Heart left ventricle (tissue), 16 donors: ENCODE measurements around the gene WDR93. TPM values are rescaled to one million over a fixed set of nuclear protein-coding genes. Genes with fewer than 3 reads are reported as not detected.
A peak's percentile ranks its signal among the peaks of the same experiment; 100 is the strongest.

Experiments used
- ATAC-seq, 4 donors: fragments of 200-7000 bp; cut with Tn5 transposase; one replicate each; pipeline ENCODE4 v1.9.1; 2020 to 2022; ENCODE audit warnings: moderate library complexity in 4 of 4, mild to moderate bottlenecking in 3 of 4, moderate number of reproducible peaks in 1 of 4
- DNase-seq, 5 donors: peaks; one replicate each; pipeline ENCODE4 v3.0.0-alpha.2; 2020
- H3K27ac ChIP-seq, 12 donors: fragments of 200-600 bp; sonication (generic) in 4 of 12; one replicate each; pipeline versions ENCODE4 v1.5.0 to v1.8.0; 2016 to 2022; ENCODE audit warnings: mild to moderate bottlenecking in 2 of 12
- H3K27me3 ChIP-seq, 9 donors: fragments of 200-600 bp; sonication (generic) in 2 of 9; one replicate each; pipeline versions ENCODE4 v1.5.1 to v1.8.0; 2016 to 2022; ENCODE audit warnings: mild to moderate bottlenecking in 3 of 9
- H3K36me3 ChIP-seq, 9 donors: fragments of 200-600 bp; sonication (generic) in 2 of 9; one replicate each; pipeline versions ENCODE4 v1.5.0 to v1.8.0; 2018 to 2022; ENCODE audit warnings: mild to moderate bottlenecking in 2 of 9
- H3K4me1 ChIP-seq, 12 donors: fragments of 200-600 bp; sonication (generic) in 4 of 12; one replicate each; pipeline versions ENCODE4 v1.5.0 to v1.8.0; 2016 to 2022; ENCODE audit warnings: mild to moderate bottlenecking in 3 of 12
- H3K4me3 ChIP-seq, 12 donors: fragments of 200-600 bp; sonication (generic) in 4 of 12; one replicate each; pipeline versions ENCODE4 v1.5.0 to v1.8.0; 2017 to 2022; ENCODE audit warnings: mild to moderate bottlenecking in 9 of 12, moderate library complexity in 4 of 12
- H3K9me3 ChIP-seq, 12 donors: fragments of 200-600 bp; sonication (generic) in 4 of 12; one replicate each; pipeline versions ENCODE4 v1.5.0 to v1.8.0; 2016 to 2022; ENCODE audit warnings: mild to moderate bottlenecking in 1 of 12
- CTCF ChIP-seq, 12 donors: fragments of 200-600 bp; sonication (generic) in 4 of 12; IDR thresholded peaks; one replicate each; pipeline versions ENCODE4 v1.5.0 to v1.8.0; 2018 to 2022; ENCODE audit warnings: antibody characterized with exemption in 12 of 12, mild to moderate bottlenecking in 5 of 12
- POLR2A ChIP-seq, 2 donors: fragments of 450-650 bp; IDR thresholded peaks; one replicate each; pipeline ENCODE4 v1.6.1; 2017; ENCODE audit warnings: antibody characterized with exemption in 2 of 2, mild to moderate bottlenecking in 2 of 2, moderate library complexity in 2 of 2
- WGBS, 4 donors: extraction: QIAGEN DNeasy Blood & Tissue Kit in 2 of 4; methylation state at CpG; one replicate each; pipeline versions ENCODE4 v1.1.5 to v1.1.7; 2013 to 2018; 5-methylcytosine and 5-hydroxymethylcytosine counted together
- intact Hi-C, 10 donors: fragments of 100-400 bp; cut with DNase I; formaldehyde crosslinking; loops; one replicate each; pipeline versions ENCODE4 v1.11.1 to v1.14.2; 2022
- polyA plus RNA-seq, 2 donors: library from polyadenylated mRNA; stranded (reverse); fragments of 200-250 nt; gene quantifications; one replicate each; pipeline ENCODE4 v1.2.3, GENCODE V29; 2013
- total RNA-seq, 9 donors: library from RNA; depleted of rRNA in 2 of 9; stranded (reverse); fragments of >200 nt in 2 of 9; fragmentation: NEBNext Ultra II Directional in 3 of 9; extraction: Animal tissue kit (Norgen Biotek cat#: 25700) in 3 of 9; gene quantifications; one replicate each; pipeline versions ENCODE4 v1.1.0 to v1.2.4, GENCODE V29; 2016 to 2023
- donor health status: ischemic (EF 13 %, LVEDD 7.1; RV severe dilation, severe dysfunction).
- donor health status: healthy with polysubstance abuse.
- donor health status: DM: no; HTN: yes; CAD: no.
- donor health status: DM: no; HTN: no; CAD: no.
- donor health status: ischemic (EF 25% LVEDD 6.9; RV normal size, moderate dysfunction).
- donor health status: ischemic (EF 25% LVEDD 5.7; RV mildly dilated, moderate dysfunction).
- donor health status: healthy.
- donor health status: DM: yes; HTN: yes; CAD: no.
- donor health status: ischemic (EF 35%, LVEDD 5.7; RV mildly dilated, moderate dysfunction).
- donor health status: nonischemic (EF 11% LVEDD 7.7; RV severe dilation, severe dysfunction).
- donor health status: DM: yes; HTN: yes; CAD: no.
- donor health status: PGD.
- donor health status: ischemic (EF 29% LVEDD 5.4; RV normal size, mild dysfunction).
- donor health status: nonischemic (EF 23%, LVEDD 6.1; RV moderate dilation, normal function).

The WDR93 gene
- total and polyA plus RNA-seq, 11 donors: 0.10 to 0.21 TPM; not detected in 9

DNA sequence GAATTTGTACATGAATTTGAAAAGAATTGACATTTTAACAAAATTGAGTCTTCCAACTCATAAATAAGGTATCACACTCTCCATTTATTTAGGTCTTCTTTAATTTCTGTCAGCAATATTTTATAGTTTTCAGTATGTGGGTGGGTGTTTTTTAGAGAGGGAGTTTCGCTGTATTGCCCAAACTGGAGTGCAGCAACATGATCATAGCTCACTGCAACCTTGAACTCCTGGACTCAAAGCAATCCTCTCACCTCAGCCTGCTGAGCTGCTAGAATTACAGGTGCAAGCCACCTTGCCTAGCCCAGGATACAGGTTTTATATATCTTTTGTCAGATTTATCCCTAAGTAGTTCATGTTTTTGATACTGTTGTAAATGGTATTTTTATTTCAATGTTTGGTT lies 4.6 kb downstream of the WDR93 start:
- peaks cover 0 to 7% (median 0%) of the 10 kb centered on the region in 12 donors for H3K4me1 ChIP-seq

GRCh38 chr15:89704411-89704810 lies 13.8 kb downstream of the WDR93 start:
- Histone ChIP-seq H3K27ac (peak overlapping the region in 1 of 12 donors; percentile 46), H3K9me3 (no peaks in the 10 kb centered on the region), H3K27me3 (no peaks in the 10 kb centered on the region), H3K4me1 (no peaks in the 10 kb centered on the region), H3K4me3 (no peak overlapping the region), H3K36me3 (no peaks in the 10 kb centered on the region)
- intact Hi-C loops: no loop called here
- no peak for TF ChIP-seq POLR2A (IDR thresholded peaks at IDR 0.05)
- no peak for TF ChIP-seq CTCF (IDR thresholded peaks at IDR 0.05)
- ATAC-seq (peak in 1 of 4 donors; percentile 7), DNase-seq (no peak)

More for the DNA sequence above, 4.6 kb downstream of the WDR93 start:
- DNase-seq (no peak), ATAC-seq (no peak)
- TF ChIP-seq CTCF (IDR thresholded peaks at IDR 0.05): no peak
- no peak for TF ChIP-seq POLR2A (IDR thresholded peaks at IDR 0.05)
- Histone ChIP-seq H3K36me3 (no peaks in the 10 kb centered on the region), H3K27ac (no peak overlapping the region), H3K9me3 (no peaks in the 10 kb centered on the region), H3K27me3 (no peaks in the 10 kb centered on the region), H3K4me3 (no peak overlapping the region)
- 77 to 90% (median 84%) methylated on average over 1 of the region's 1 CpG for WGBS, 4 donors
- intact Hi-C loops: no loop called here

GRCh38 chr15:89707577-89707976 lies 17.0 kb downstream of the WDR93 start:
- no peak for TF ChIP-seq CTCF (IDR thresholded peaks at IDR 0.05)
- H3K4me3 ChIP-seq: no peak overlapping the region
- no peaks in the 10 kb centered on the region for H3K27me3 ChIP-seq
- no peaks in the 10 kb centered on the region for H3K4me1 ChIP-seq
- 43 to 64% (median 51%) methylated on average over 1 of the region's 1 CpG for WGBS, 4 donors
- no peak for DNase-seq
- peaks cover 0 to 13% (median 0%) of the 10 kb centered on the region in 12 donors for H3K9me3 ChIP-seq
- intact Hi-C loops: no loop called here
- H3K27ac ChIP-seq: no peak overlapping the region
- H3K36me3 ChIP-seq: no peaks in the 10 kb centered on the region
- no peak for ATAC-seq

GRCh38 chr15:89714775-89715174 lies 24.2 kb downstream of the WDR93 start:
- TF ChIP-seq POLR2A (IDR thresholded peaks at IDR 0.05) (no peak), CTCF (IDR thresholded peaks at IDR 0.05) (no peak)
- no peak overlapping the region for H3K4me3 ChIP-seq
- H3K27me3 ChIP-seq: no peaks in the 10 kb centered on the region
- intact Hi-C loops: no loop called here
- peaks cover 0 to 13% (median 0%) of the 10 kb centered on the region in 12 donors for H3K9me3 ChIP-seq
- no peak overlapping the region for H3K27ac ChIP-seq
- no peak for ATAC-seq
- H3K4me1 ChIP-seq: no peaks in the 10 kb centered on the region
- no peaks in the 10 kb centered on the region for H3K36me3 ChIP-seq
- 74 to 90% (median 84%) methylated on average over 2 of the region's 2 CpGs for WGBS, 4 donors
- no peak for DNase-seq
